Renal pelvis (tissue), 12 donors: ENCODE results near the gene SLC25A5. TPM values are rescaled to one million over a fixed set of nuclear protein-coding genes. Genes with fewer than 3 reads are reported as not detected.
"Not testable (repeated sequence)": the region's sequence is repeated elsewhere in the genome, so short reads cannot be mapped to it uniquely, and the experiment has no call there.

Experiments used
- DNase-seq: peaks from one replicate; pipeline ENCODE4 v3.0.0-alpha.2; 2013
- long read RNA-seq, 16 experiments: transcript quantifications; one replicate each; lab custom pipeline, GENCODE V29; 2026
- polyA plus RNA-seq, 3 donors: library from polyadenylated mRNA; unstranded; fragments of 120-200 nt; gene quantifications; one replicate each; pipeline ENCODE4 v1.2.1, GENCODE V29; 2013; ENCODE audit not compliant: insufficient read length in 3 of 3

The SLC25A5 gene
- 100 to 1,000 TPM; 322 to 349 (median 333) TPM for polyA plus RNA-seq
- long read RNA-seq, donor 1, transcript SLC25A5-203 (2 exons, 433 nt): minor isoform, 105 of 353 reads
- long read RNA-seq, donor 1, transcript SLC25A5-201 (4 exons, 1,274 nt): major isoform, 175 of 353 reads
- long read RNA-seq, donor 1, partial matches to known transcripts: 73 of 353 reads
- long read RNA-seq, donor 1, other reads (novel, unspliced or antisense): 0 of 353 reads
- long read RNA-seq, donor 2, transcript SLC25A5-203 (2 exons, 433 nt): minor isoform, 106 of 643 reads
- long read RNA-seq, donor 2, transcript SLC25A5-201 (4 exons, 1,274 nt): major isoform, 262 of 643 reads
- long read RNA-seq, donor 2, partial matches to known transcripts: 265 of 643 reads
- long read RNA-seq, donor 2, other reads (novel, unspliced or antisense): 9 of 643 reads
- long read RNA-seq, donor 3, transcript SLC25A5-203 (2 exons, 433 nt): minor isoform, 110 of 453 reads
- long read RNA-seq, donor 3, transcript SLC25A5-201 (4 exons, 1,274 nt): major isoform, 207 of 453 reads
- long read RNA-seq, donor 3, partial matches to known transcripts: 136 of 453 reads
- long read RNA-seq, donor 3, other reads (novel, unspliced or antisense): 0 of 453 reads
- long read RNA-seq, donor 4, transcript SLC25A5-203 (2 exons, 433 nt): minor isoform, 171 of 537 reads
- long read RNA-seq, donor 4, transcript SLC25A5-201 (4 exons, 1,274 nt): major isoform, 220 of 537 reads
- long read RNA-seq, donor 4, partial matches to known transcripts: 140 of 537 reads
- long read RNA-seq, donor 4, other reads (novel, unspliced or antisense): 6 of 537 reads
- long read RNA-seq, donor 5, transcript SLC25A5-203 (2 exons, 433 nt): minor isoform, 42 of 227 reads
- long read RNA-seq, donor 5, transcript SLC25A5-201 (4 exons, 1,274 nt): major isoform, 103 of 227 reads
- long read RNA-seq, donor 5, partial matches to known transcripts: 82 of 227 reads
- long read RNA-seq, donor 5, other reads (novel, unspliced or antisense): 0 of 227 reads
- long read RNA-seq, donor 6, transcript SLC25A5-203 (2 exons, 433 nt): minor isoform, 68 of 507 reads
- long read RNA-seq, donor 6, transcript SLC25A5-201 (4 exons, 1,274 nt): major isoform, 200 of 507 reads
- long read RNA-seq, donor 6, partial matches to known transcripts: 231 of 507 reads
- long read RNA-seq, donor 6, other reads (novel, unspliced or antisense): 8 of 507 reads
- long read RNA-seq, donor 7, transcript SLC25A5-201 (4 exons, 1,274 nt): major isoform, 228 of 526 reads
- long read RNA-seq, donor 7, transcript SLC25A5-203 (2 exons, 433 nt): minor isoform, 104 of 526 reads
- long read RNA-seq, donor 7, partial matches to known transcripts: 193 of 526 reads
- long read RNA-seq, donor 7, other reads (novel, unspliced or antisense): 0 of 526 reads
- long read RNA-seq, donor 8, transcript SLC25A5-201 (4 exons, 1,274 nt): major isoform, 50 of 119 reads
- long read RNA-seq, donor 8, transcript SLC25A5-203 (2 exons, 433 nt): minor isoform, 35 of 119 reads
- long read RNA-seq, donor 8, partial matches to known transcripts: 34 of 119 reads
- long read RNA-seq, donor 8, other reads (novel, unspliced or antisense): 0 of 119 reads
- long read RNA-seq, donor 9, transcript SLC25A5-201 (4 exons, 1,274 nt): major isoform, 291 of 636 reads
- long read RNA-seq, donor 9, transcript SLC25A5-203 (2 exons, 433 nt): minor isoform, 175 of 636 reads
- long read RNA-seq, donor 9, partial matches to known transcripts: 170 of 636 reads
- long read RNA-seq, donor 9, other reads (novel, unspliced or antisense): 0 of 636 reads
- long read RNA-seq, donor 10, transcript SLC25A5-201 (4 exons, 1,274 nt): major isoform, 175 of 462 reads
- long read RNA-seq, donor 10, transcript SLC25A5-203 (2 exons, 433 nt): minor isoform, 111 of 462 reads
- long read RNA-seq, donor 10, partial matches to known transcripts: 175 of 462 reads
- long read RNA-seq, donor 10, other reads (novel, unspliced or antisense): 0 of 462 reads
- long read RNA-seq, donor 11, transcript SLC25A5-203 (2 exons, 433 nt): minor isoform, 45 of 296 reads
- long read RNA-seq, donor 11, transcript SLC25A5-201 (4 exons, 1,274 nt): major isoform, 144 of 296 reads
- long read RNA-seq, donor 11, partial matches to known transcripts: 107 of 296 reads
- long read RNA-seq, donor 11, other reads (novel, unspliced or antisense): 0 of 296 reads
- long read RNA-seq, donor 12, transcript SLC25A5-203 (2 exons, 433 nt): minor isoform, 164 of 503 reads
- long read RNA-seq, donor 12, transcript SLC25A5-201 (4 exons, 1,274 nt): major isoform, 271 of 503 reads
- long read RNA-seq, donor 12, partial matches to known transcripts: 68 of 503 reads
- long read RNA-seq, donor 12, other reads (novel, unspliced or antisense): 0 of 503 reads
- long read RNA-seq, donor 13, transcript SLC25A5-203 (2 exons, 433 nt): minor isoform, 58 of 247 reads
- long read RNA-seq, donor 13, transcript SLC25A5-201 (4 exons, 1,274 nt): major isoform, 114 of 247 reads
- long read RNA-seq, donor 13, partial matches to known transcripts: 74 of 247 reads
- long read RNA-seq, donor 13, other reads (novel, unspliced or antisense): 0 of 247 reads
- long read RNA-seq, donor 14, transcript SLC25A5-203 (2 exons, 433 nt): minor isoform, 149 of 705 reads
- long read RNA-seq, donor 14, transcript SLC25A5-201 (4 exons, 1,274 nt): major isoform, 274 of 705 reads
- long read RNA-seq, donor 14, partial matches to known transcripts: 273 of 705 reads
- long read RNA-seq, donor 14, other reads (novel, unspliced or antisense): 7 of 705 reads
- long read RNA-seq, donor 15, transcript SLC25A5-203 (2 exons, 433 nt): minor isoform, 140 of 634 reads
- long read RNA-seq, donor 15, transcript SLC25A5-201 (4 exons, 1,274 nt): major isoform, 275 of 634 reads
- long read RNA-seq, donor 15, partial matches to known transcripts: 206 of 634 reads
- long read RNA-seq, donor 15, other reads (novel, unspliced or antisense): 11 of 634 reads
- long read RNA-seq, donor 16, transcript SLC25A5-201 (4 exons, 1,274 nt): major isoform, 277 of 626 reads
- long read RNA-seq, donor 16, transcript SLC25A5-203 (2 exons, 433 nt): minor isoform, 154 of 626 reads
- long read RNA-seq, donor 16, partial matches to known transcripts: 185 of 626 reads
- long read RNA-seq, donor 16, other reads (novel, unspliced or antisense): 10 of 626 reads

GRCh38 chrX:119467842-119468550 lies at the start of gene SLC25A5:
TSS of gene SLC25A5 (plus strand) at chrX:119468444. CDS start at chrX:119468516, 72 bp downstream.
- DNase-seq: peak; percentile 71

- DNase-seq: no peak
Observed at GRCh38 chrX:119419146-119419545, 49.1 kb upstream of the SLC25A5 start.

DNA sequence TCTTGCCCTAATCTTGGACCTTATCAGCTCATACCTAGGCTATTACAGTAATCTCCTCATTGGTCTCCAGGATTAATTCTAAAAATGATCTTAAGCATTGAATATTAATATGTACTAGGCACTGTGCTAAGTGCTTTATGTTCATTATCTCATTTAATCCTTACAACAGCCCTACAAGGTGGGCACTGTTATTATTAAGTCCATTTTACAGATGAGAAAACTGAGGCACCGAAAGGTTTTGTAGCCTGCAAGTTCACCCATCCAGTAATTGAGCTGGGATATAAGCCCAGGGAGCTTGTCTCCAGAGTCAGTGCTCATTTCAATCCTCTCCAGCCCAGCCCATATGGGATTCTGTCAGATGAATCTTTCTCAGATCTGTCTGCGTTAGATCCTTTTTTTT lies 48.3 kb upstream of the SLC25A5 start:
- DNase-seq: no peak

DNA sequence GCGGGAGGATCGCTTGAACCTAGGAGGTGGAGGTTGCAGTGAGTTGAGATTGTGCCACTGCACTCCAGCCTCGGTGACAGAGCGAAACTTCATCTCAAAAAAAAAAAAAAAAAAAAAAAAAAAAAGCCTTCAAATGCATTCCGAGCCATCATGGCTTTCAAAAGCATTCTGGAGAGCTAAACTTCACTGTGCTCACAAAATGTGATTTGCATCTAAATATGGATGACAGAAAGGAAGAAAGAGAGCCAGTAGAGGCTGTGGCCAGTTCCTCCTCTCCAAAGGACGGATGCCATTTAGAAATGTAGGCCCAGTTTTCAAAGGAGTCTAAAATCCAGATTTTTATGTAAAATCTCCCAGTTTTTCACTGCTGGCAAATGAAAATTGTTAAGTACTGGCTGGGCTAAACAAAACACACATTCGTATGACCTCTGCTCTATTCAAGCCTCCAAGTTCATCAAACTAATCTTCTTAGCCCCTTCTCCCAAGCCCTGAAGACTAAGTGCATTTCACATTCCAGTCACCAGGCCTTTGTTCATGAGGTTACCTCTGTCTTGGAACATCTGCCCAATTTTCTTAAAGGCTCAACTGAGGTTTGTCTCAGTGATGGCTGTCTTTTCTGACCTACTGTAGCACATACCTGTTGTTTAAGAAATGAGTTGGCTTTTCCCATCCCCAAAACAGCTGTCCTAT lies 47.1 kb upstream of the SLC25A5 start:
- no peak for DNase-seq

DNA sequence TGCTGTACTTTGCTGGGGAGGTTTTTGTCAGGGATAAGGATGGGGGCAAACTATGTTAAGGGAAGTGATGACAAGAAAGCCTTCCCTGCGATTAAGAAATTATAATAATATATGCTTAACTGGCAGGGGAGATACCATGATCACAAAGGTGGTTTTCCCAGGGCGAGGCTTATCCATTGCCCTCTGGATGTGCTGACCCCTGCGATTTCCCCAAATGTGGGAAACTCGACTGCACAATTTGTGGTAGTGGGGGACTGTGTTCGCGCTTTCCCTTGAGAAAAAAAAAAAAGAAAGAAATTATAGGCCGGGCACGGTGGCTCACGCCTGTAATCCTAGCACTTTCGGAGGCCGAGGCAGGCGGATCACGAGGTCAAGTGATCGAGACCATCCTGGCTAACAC lies 44.6 kb upstream of the SLC25A5 start:
- DNase-seq: no peak

GRCh38 chrX:119424999-119425398 lies 43.2 kb upstream of the SLC25A5 start:
- no peak for DNase-seq

DNA sequence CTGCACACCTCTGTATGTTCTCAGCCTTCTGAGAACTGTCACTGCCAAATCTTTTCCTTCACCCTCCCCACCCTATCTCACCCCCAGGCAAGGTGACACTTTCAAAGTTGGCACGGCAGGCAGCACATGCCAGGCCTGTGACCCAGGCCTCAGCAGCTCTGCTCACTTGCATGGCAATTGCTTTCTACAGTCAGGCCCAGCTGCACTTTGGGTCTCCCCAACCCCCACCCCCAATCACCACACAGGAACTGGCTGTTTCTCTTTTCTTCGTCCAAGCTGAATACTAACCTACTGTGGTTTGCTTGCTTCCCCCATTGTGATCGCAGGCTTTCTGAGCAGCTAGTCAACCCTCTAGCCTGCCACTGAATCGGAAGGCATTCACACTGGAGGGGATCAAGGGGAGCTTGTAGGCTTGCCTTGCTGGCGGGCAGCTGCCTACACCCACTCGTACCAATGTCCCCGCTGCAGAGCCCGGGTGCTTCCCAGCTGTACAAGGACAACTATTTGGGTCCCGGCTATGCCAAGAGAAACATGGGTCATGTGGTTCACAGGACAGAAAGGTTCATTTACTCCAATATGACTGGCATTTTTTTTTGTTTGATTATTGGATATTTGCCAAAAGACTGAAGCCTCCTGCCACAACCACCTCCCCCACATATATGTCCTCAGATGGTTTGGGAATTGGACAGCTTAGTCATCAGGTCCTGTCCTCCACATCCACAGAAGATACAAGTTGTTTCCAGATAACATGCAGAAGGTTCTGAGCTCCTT lies 41.0 kb upstream of the SLC25A5 start:
- DNase-seq: no peak

- DNase-seq: no peak
Observed at GRCh38 chrX:119427795-119428185, 40.5 kb upstream of the SLC25A5 start.

DNA sequence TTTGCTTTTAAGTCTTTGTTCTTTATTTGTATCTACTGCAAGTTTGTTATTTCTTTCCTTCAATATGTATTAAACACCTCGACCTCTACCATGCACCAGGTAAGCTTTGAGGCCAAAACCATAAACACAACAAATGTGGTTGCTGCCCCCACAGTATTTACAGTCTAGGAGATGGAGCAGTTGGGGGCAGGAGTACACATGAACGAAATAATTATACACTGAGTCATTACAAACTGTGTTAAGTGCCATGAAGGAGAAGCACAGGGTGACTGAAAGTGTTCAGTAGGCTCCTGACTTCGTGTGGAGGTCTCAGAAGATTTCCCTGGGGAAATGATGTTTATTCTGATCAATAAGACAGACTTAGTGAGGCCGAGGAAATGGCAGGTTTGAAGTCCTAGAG lies 38.8 kb upstream of the SLC25A5 start:
- DNase-seq: no peak

DNA sequence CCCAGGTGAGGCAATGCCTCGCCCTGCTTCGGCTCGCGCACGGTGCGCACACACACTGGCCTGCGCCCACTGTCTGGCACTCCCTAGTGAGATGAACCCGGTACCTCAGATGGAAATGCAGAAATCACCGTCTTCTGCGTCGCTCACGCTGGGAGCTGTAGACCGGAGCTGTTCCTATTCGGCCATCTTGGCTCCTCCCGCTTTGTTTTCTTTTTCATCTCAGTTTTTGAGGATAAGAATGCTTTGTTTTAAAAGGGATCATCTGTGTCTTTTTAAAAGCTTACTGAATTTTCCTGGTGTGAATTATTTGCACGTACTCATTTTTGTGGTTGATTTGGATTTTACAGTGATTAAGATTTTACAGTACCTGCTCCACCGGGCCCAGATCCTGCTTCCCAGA lies 26.9 kb upstream of the SLC25A5 start:
- DNase-seq: not testable (repeated sequence)

- no peak for DNase-seq
Observed at GRCh38 chrX:119442286-119442685, 26.0 kb upstream of the SLC25A5 start.

DNA sequence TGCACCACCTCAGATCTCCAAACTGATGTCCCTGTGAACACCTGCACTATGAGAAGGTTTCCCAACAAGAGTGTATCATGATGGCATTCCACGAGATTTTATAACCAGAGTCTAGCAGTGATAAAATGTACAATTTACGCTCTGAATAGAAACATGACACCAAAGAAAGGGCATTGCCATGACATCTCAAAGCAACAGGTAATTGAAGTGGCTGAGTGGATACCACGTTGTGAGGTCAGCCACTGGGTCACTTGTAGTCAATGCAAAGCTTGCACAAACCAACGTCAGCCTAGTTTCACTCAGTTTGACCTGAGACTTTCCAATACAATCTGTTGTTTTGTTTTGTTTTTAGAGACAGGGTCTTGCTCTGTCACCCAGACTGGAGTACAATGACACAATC lies 15.0 kb upstream of the SLC25A5 start:
- DNase-seq: no peak

GRCh38 chrX:119455264-119455663 lies 13.0 kb upstream of the SLC25A5 start:
- no peak for DNase-seq

GRCh38 chrX:119459181-119459580 lies 9.1 kb upstream of the SLC25A5 start:
- no peak for DNase-seq

- no peak for DNase-seq
Observed at GRCh38 chrX:119465555-119465954, 2.7 kb upstream of the SLC25A5 start.

GRCh38 chrX:119466970-119467369 lies 1.3 kb upstream of the SLC25A5 start:
- DNase-seq: no peak
